Smooth muscle cell (in vitro differentiated cells): ENCODE measurements around the gene NOL4L. TPM values are rescaled to one million over a fixed set of nuclear protein-coding genes. Genes with fewer than 3 reads are reported as not detected.

Source experiments
- DNase-seq: peaks from one replicate; lab custom pipeline; 2025; ENCODE audit not compliant: unreplicated experiment; lab: John Stamatoyannopoulos, UW
- H2AFZ ChIP-seq: fragments of 200-600 bp; sonication (generic); 2 replicates; pipeline ENCODE4 v1.6.0; 2016; ENCODE audit warnings: antibody characterized with exemption, low read depth, mild to moderate bottlenecking
- H3F3A ChIP-seq: fragments of 200-600 bp; sonication (generic); 2 replicates; pipeline ENCODE4 v1.6.0; 2017; ENCODE audit warnings: antibody characterized with exemption, low read depth
- H3K27ac ChIP-seq: fragments of 200-600 bp; sonication (generic); 2 replicates; pipeline ENCODE4 v1.5.1; 2016; ENCODE audit warnings: low read depth, mild to moderate bottlenecking
- H3K27me3 ChIP-seq: fragments of 200-600 bp; sonication (generic); 2 replicates; pipeline ENCODE4 v1.6.1; 2016; ENCODE audit warnings: low read depth, mild to moderate bottlenecking
- H3K36me3 ChIP-seq: fragments of 200-600 bp; sonication (generic); 2 replicates; pipeline ENCODE4 v1.5.1; 2016; ENCODE audit warnings: low read depth
- H3K4me1 ChIP-seq: fragments of 200-600 bp; sonication (generic); 2 replicates; pipeline ENCODE4 v1.5.1; 2016; ENCODE audit warnings: low read depth
- H3K4me2 ChIP-seq: fragments of 200-600 bp; sonication (generic); 2 replicates; pipeline ENCODE4 v1.6.0; 2016; ENCODE audit warnings: mild to moderate bottlenecking
- H3K4me3 ChIP-seq: fragments of 200-600 bp; sonication (generic); 2 replicates; pipeline ENCODE4 v1.5.1; 2016; ENCODE audit warnings: mild to moderate bottlenecking
- H3K79me2 ChIP-seq: fragments of 200-600 bp; sonication (generic); 2 replicates; pipeline ENCODE4 v1.6.0; 2016; ENCODE audit warnings: low read depth, mild to moderate bottlenecking
- H3K9ac ChIP-seq: fragments of 200-600 bp; sonication (generic); 2 replicates; pipeline ENCODE4 v1.6.0; 2016; ENCODE audit warnings: low read depth
- H3K9me3 ChIP-seq: fragments of 200-600 bp; sonication (generic); replicated peaks from 2 replicates; pipeline ENCODE4 v1.5.1; 2016; ENCODE audit warnings: low read depth
- H4K20me1 ChIP-seq: fragments of 200-600 bp; sonication (generic); 2 replicates; pipeline ENCODE4 v1.6.0; 2016; ENCODE audit warnings: low read depth
- WGBS: methylation state at CpG from one replicate; pipeline ENCODE4 v1.1.7; 2016; ENCODE audit warnings: low lambda C conversion rate; 5-methylcytosine and 5-hydroxymethylcytosine counted together
- polyA plus RNA-seq: library from polyadenylated mRNA; unstranded; fragments of >200 nt; fragmentation: Nextera tagmentation; extraction: Ambion mirVana; gene quantifications from 2 replicates; pipeline ENCODE4 v1.2.1, GENCODE V29; 2016
- total RNA-seq: library from RNA; depleted of rRNA; stranded (reverse); fragments of >200 nt; gene quantifications from 2 replicates; pipeline ENCODE4 v1.2.3, GENCODE V29; 2014
- TF ChIP-seq, protein P1 (sequence below): fragments of 200-600 bp; sonication (generic); IDR thresholded peaks from 2 replicates; pipeline ENCODE4 v1.5.1; 2017; ENCODE audit warnings: borderline replicate concordance, mild to moderate bottlenecking, antibody characterized with exemption; ENCODE audit not compliant: insufficient read depth, poor library complexity, severe bottlenecking

Gene NOL4L
- total and polyA plus RNA-seq, 2 experiments from 2014 or later: 26.0 to 26.2 TPM

DNA sequence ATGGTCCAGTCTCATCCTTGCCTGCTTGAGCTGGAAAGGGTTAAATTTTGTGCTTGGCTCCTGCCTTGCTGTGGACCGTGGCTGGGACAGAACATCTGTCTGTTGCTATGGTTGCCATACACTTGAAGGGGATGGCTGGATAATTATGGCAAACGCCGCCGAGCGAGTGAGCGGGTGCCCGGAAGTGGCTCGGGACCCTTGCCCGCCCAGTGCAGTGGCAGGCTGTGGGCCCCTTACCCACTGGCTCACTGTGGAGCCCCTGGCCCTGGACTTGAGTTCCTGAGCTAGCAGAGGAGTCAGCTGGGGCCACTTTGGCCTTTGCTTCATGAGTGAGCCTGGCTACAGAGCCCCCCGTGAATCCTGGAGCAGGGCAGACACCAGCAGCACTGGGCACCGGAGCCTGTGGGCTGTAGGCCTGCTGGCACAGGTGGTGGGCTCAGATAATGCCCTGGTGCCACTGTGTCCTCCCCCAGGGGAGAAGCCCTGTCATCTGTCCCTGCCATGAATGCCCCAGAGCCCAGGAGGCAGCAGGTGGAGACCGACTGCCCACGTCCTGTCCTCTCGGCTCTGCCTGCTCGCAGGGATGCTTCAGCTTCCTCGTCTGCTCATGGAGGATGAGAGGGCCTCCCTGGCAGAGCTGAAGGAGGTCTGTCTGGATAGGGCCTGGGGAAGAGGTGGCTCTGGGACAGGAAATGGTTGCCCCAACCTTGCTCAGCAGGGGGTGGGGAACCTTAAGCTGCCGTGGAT lies 25.5 kb upstream of the NOL4L start:
- TF ChIP-seq, protein P1, sequence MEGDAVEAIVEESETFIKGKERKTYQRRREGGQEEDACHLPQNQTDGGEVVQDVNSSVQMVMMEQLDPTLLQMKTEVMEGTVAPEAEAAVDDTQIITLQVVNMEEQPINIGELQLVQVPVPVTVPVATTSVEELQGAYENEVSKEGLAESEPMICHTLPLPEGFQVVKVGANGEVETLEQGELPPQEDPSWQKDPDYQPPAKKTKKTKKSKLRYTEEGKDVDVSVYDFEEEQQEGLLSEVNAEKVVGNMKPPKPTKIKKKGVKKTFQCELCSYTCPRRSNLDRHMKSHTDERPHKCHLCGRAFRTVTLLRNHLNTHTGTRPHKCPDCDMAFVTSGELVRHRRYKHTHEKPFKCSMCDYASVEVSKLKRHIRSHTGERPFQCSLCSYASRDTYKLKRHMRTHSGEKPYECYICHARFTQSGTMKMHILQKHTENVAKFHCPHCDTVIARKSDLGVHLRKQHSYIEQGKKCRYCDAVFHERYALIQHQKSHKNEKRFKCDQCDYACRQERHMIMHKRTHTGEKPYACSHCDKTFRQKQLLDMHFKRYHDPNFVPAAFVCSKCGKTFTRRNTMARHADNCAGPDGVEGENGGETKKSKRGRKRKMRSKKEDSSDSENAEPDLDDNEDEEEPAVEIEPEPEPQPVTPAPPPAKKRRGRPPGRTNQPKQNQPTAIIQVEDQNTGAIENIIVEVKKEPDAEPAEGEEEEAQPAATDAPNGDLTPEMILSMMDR: no peak
- DNase-seq: no peak
- Histone ChIP-seq H3F3A (no peaks in the 10 kb centered on the region), H3K9me3 (no peaks in the 10 kb centered on the region), H3K4me1 (no peaks in the 10 kb centered on the region), H3K27ac (no peak overlapping the region), H4K20me1 (no peaks in the 10 kb centered on the region), H3K36me3 (no peaks in the 10 kb centered on the region), H3K9ac (no peak overlapping the region), H3K4me3 (no peak overlapping the region), H3K4me2 (no peak overlapping the region), H3K27me3 (no peaks in the 10 kb centered on the region), H3K79me2 (no peaks in the 10 kb centered on the region), H2AFZ (no peak overlapping the region)
- WGBS: 79% methylated on average over 17 of the region's 17 CpGs

DNA sequence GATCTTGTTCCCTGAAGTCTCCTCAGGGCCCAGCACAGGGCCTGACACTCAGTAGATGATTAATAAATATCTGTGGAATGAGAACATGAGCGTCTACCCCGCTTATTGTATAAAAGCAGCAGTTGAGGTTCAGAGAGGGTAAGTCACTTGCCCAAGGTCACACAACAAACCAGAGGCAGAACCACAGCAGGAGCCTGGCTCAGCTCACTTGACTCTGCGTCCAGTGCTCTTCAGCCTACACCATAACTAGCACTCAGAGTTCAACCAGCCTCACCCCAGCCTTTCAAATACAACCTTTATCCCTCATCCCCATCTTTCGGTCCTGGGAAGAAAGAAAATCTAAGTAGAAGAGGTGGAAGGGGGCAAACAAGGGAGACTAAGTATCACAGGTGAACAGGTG lies 24.9 kb upstream of the NOL4L start:
- 94% methylated on average over 4 of the region's 4 CpGs for WGBS
- H2AFZ ChIP-seq: no peak overlapping the region
- DNase-seq: no peak
- H3K4me1 ChIP-seq: no peaks in the 10 kb centered on the region
- no peak overlapping the region for H3K27ac ChIP-seq
- H4K20me1 ChIP-seq: no peaks in the 10 kb centered on the region
- H3K4me3 ChIP-seq: no peak overlapping the region
- no peaks in the 10 kb centered on the region for H3K79me2 ChIP-seq
- TF ChIP-seq, protein P1: no peak
- H3F3A ChIP-seq: no peaks in the 10 kb centered on the region
- no peak overlapping the region for H3K4me2 ChIP-seq
- H3K27me3 ChIP-seq: no peaks in the 10 kb centered on the region
- H3K9me3 ChIP-seq: no peaks in the 10 kb centered on the region
- H3K36me3 ChIP-seq: no peaks in the 10 kb centered on the region
- no peak overlapping the region for H3K9ac ChIP-seq

DNA sequence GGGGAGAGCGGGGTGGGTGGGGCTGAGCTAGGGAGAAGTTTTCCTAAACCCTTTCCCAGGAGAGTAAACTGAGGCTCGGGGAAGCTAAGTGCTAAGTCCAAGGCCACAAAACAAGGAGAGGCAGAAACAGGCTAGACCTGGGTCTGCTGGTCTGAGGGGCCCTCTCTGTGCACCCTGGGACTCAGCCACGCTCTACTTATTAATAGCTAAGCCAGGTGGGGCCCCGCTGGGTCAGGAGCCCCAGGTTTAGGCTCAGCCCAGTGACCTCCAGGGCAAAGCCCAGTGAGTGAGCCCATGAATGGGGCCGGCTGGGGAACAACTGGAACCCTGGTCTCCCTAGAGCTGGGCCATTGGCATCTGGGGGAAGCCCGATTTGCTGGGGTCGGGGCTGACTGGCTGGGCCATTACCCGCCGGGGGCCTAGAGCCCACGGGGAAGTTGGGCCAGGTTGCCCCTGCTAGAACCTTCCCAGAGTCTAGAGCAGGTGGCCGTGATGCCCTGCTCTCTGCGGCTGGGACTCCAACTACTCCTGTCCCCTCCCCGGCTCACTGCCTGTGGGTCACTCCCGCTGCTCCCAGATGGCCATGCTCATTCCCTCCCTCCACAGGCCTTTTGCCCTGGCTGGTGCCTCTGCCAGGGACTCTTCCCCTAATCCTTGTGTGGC lies 24.1 kb upstream of the NOL4L start:
- no peaks in the 10 kb centered on the region for H3K9me3 ChIP-seq
- H3K27ac ChIP-seq: no peak overlapping the region
- H3K4me2 ChIP-seq: no peak overlapping the region
- TF ChIP-seq, protein P1: no peak
- H3K4me3 ChIP-seq: no peak overlapping the region
- H3F3A ChIP-seq: no peaks in the 10 kb centered on the region
- H3K27me3 ChIP-seq: no peaks in the 10 kb centered on the region
- H3K4me1 ChIP-seq: no peaks in the 10 kb centered on the region
- H2AFZ ChIP-seq: no peak overlapping the region
- WGBS: 95% methylated on average over 14 of the region's 14 CpGs
- DNase-seq: no peak
- no peaks in the 10 kb centered on the region for H4K20me1 ChIP-seq
- no peak overlapping the region for H3K9ac ChIP-seq
- no peaks in the 10 kb centered on the region for H3K79me2 ChIP-seq
- no peaks in the 10 kb centered on the region for H3K36me3 ChIP-seq
